Measurements from ENCODE around the gene CYP19A1. TPM values are rescaled to one million over a fixed set of nuclear protein-coding genes. Genes with fewer than 3 reads are reported as not detected.
A peak's percentile ranks its signal among the peaks of the same experiment; 100 is the strongest.

CYP19A1 gene
- total and polyA plus RNA-seq, 9 of the 15 experiments (the other 6 are each of a cell fraction or from before 2014, with no cell fraction given), result 0.16 to 0.63 (median 0.47) TPM; not detected in 3

GRCh38 chr15:51369451-51369761, 31.0 kb upstream of the CYP19A1 start:
- 9% methylated on average over 1 of the region's 1 CpG for WGBS (ENCODE audit: insufficient coverage, low coverage, missing lambda C conversion rate)
- POLR2A ChIA-PET, result interaction anchor here (0.7 to 0.8 kb wide), 2 partner anchors 15 to 39 kb away, joined by 3 to 4 read pairs; no protein-coding TSS in a partner anchor

More at GRCh38 chr15:51369451-51369761, 31.0 kb upstream of the CYP19A1 start:
- CTCF ChIA-PET (ENCODE audit: low intra/inter-chr PET ratio), result no interaction called here
- Histone ChIP-seq H3K36me3 (ENCODE audit: control insufficient read depth, insufficient read depth, low read length) (no peaks in the 10 kb centered on the region), H3K4me3 (no peak overlapping the region), H3K27ac (ENCODE audit: extremely low read depth, low read depth, low read length) (no peak overlapping the region), H3K9me1 (ENCODE audit: control insufficient read depth, insufficient read depth, low read length) (no peaks in the 10 kb centered on the region), H4K20me1 (replicated peaks; ENCODE audit: control insufficient read depth, insufficient read depth, low read length) (0 out of 2 replicates have a peak, but pooled peaks cover 4% of the 10 kb centered on the region), H2AFZ (ENCODE audit: low read depth, low read length) (no peak overlapping the region), H3K4me2 (ENCODE audit: insufficient read depth, low read length) (no peak overlapping the region), H3K27me3 (ENCODE audit: control insufficient read depth in 2 of 2, insufficient read depth in 2 of 2, low read length in 2 of 2) (peaks cover 13 to 20% of the 10 kb centered on the region in 2 experiments), H3K9me3 (replicated peaks; ENCODE audit: control insufficient read depth, insufficient read depth, low read depth, low read length) (no peaks in the 10 kb centered on the region), H3K79me2 (ENCODE audit: control insufficient read depth, insufficient read depth, low read length) (no peaks in the 10 kb centered on the region), H3K9ac (ENCODE audit: insufficient read depth in 1 of 2, low read depth in 2 of 2, low read length in 2 of 2) (no peak overlapping the region), H3K4me1 (replicated peaks in 1 of 2; ENCODE audit: control insufficient read depth in 2 of 2, insufficient read depth in 2 of 2, low read length in 2 of 2) (no peaks in the 10 kb centered on the region)
- intact Hi-C loops (cut with micrococcal nuclease) (no loop called here), in situ Hi-C loops (cut with MboI) (no loop called here)
- TF ChIP-seq PML (IDR thresholded peaks at IDR 0.05; ENCODE audit: low read length), result no peak
- TF ChIP-seq, protein P1, sequence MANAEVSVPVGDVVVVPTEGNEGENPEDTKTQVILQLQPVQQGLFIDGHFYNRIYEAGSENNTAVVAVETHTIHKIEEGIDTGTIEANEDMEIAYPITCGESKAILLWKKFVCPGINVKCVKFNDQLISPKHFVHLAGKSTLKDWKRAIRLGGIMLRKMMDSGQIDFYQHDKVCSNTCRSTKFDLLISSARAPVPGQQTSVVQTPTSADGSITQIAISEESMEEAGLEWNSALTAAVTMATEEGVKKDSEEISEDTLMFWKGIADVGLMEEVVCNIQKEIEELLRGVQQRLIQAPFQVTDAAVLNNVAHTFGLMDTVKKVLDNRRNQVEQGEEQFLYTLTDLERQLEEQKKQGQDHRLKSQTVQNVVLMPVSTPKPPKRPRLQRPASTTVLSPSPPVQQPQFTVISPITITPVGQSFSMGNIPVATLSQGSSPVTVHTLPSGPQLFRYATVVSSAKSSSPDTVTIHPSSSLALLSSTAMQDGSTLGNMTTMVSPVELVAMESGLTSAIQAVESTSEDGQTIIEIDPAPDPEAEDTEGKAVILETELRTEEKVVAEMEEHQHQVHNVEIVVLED (CRISPR knock-in tag; IDR thresholded peaks at IDR 0.05), result no peak
- TF ChIP-seq, protein P2, sequence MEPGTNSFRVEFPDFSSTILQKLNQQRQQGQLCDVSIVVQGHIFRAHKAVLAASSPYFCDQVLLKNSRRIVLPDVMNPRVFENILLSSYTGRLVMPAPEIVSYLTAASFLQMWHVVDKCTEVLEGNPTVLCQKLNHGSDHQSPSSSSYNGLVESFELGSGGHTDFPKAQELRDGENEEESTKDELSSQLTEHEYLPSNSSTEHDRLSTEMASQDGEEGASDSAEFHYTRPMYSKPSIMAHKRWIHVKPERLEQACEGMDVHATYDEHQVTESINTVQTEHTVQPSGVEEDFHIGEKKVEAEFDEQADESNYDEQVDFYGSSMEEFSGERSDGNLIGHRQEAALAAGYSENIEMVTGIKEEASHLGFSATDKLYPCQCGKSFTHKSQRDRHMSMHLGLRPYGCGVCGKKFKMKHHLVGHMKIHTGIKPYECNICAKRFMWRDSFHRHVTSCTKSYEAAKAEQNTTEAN (CRISPR knock-in tag; IDR thresholded peaks at IDR 0.05), result no peak
- BruUV-seq (replicated peaks), result no TSS peak
- ATAC-seq, result no peak
- no peak for DNase-seq (ENCODE audit: extremely low read depth in 1 of 4, low spot score in 3 of 4)
- peak; percentile 52 for FAIRE-seq

All from K562 (cell line).